Measurements from ENCODE around the gene EHF.
A peak's percentile ranks its signal among the peaks of the same experiment; 100 is the strongest.

The EHF gene

GRCh38 chr11:34626393-34626792 lies 5.5 kb downstream of the EHF start:
- DNase-seq = no peak

DNA sequence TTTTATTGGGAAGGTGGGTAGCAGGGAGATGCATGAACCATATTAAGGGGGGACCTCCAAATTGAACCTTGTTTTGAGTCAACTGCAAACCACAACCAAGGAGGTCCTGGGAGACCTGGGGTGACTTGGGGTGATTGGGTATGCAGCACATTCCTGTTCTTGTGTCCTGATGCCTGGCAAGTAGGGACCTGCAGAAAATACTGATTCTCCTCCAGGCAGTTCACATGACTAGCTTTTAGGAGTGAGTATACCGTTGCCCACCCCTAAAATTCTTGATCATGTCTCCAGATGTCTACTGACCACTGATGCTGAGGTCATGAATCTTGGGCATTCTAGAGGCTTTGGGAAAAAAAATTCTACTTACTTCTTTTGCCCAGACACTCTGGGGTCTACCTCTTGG lies 6.3 kb downstream of the EHF start:
- no peak for DNase-seq

DNA sequence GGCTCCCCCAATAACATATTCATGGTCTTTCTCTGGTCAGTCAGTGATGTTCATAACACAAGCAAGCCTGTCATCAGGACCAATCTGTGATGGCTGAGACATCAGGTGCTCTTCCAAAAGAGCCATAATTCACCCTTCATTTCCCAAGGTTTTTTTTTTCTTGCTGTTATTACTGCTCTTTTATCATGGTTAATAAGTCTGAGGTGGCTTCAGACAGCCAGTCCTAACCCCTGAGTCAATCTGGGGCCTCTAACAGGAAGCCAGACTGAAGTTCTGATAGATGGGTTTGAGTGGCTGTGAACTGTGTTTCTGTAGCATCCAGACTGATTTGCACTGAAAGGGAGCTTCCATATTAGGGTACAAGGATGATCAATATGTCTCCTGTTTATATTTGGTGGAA lies 8.8 kb downstream of the EHF start:
- no peak for DNase-seq

DNA sequence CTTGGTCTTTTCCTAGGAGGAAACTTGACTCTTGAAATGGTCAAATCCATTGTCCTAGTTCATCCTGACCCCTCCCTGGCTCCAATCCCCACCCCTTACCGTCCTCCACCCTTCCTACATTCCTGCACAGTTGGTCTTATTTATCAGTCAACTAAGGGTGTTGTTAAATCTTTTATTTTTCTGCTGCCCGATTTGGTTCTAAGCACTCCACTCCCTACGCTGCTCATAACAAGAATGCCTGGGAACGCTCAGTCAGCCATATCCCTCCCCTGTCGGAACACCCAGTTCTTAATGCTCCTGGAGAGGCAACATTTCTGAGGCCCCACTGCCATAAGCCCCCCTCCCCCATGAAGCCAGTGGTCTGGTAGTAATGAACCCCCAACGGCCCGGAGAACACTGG lies 9.7 kb downstream of the EHF start:
- no peak for DNase-seq

DNA sequence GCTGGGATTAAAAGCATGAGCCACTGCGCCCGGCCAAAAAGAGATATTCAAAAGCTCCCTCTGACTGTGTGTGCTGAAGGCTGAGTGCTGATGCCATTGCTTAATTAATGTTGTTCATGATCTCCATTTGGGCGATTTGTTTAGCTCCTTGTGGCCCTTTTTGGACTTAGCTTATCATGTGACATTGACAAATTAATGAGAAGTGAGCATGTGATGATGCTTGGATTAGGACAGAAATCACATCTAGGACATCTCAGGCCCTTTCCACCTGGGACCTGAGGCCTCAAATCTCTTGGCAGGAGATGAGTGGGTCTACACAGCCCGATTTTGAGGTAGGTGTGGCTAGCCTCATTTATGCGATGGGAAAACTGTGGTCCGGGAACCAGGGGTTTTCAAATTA lies 10.4 kb downstream of the EHF start:
- no peak for DNase-seq

- no peak for DNase-seq
Observed at GRCh38 chr11:34631737-34632104, 10.8 kb downstream of the EHF start.

- DNase-seq = no peak
Observed at GRCh38 chr11:34632105-34632791, 11.4 kb downstream of the EHF start.

DNA sequence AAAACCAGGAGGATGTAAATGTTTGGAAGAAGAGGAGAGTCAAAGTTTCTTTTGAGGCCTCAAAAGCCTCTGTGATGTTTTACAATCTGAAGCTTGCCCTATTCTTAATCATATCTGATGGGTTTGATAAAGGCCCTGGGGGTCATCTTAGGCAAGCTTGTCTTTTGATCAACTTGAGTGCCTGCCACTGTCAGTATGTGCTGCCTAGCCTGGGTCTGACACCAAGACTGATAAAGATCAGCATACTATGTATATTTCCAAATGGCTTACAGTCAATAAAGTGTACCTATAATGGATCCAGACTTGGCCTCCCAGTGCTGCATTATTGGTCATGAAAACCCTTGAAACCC lies 12.7 kb downstream of the EHF start:
- no peak for DNase-seq

DNA sequence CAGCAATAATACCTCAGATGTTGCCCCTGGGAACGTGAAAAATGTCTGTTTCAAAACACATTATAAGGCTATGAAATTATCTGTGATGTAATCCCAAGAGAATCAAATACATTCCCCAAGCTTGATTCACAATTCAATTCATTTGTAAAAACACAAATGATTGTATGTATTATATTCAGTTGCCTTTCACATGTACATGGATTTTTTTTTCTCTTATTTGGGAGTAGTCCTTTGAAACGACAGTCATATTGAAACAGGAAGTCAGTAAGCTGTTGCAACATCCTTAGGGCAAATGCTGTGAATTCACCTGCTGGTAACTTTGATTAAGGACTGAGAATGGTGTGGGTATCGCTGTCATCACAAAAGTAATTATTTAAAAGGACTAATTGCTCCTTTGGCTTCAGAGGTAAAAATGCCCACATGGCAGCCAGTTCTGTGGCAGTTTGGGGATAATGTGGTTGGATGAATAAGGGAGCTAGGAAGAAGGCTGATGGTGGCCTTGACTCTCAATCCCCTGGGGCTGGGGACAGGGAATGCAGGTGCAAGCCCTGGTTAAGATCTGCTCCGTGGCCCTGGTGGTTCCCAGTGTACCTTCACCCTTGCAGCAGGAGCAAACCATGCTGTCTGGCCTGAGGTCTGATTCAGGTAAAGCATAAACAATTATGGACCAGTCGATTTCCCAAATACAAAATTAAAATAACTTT lies 13.2 kb downstream of the EHF start:
- DNase-seq = peak; percentile 12

DNA sequence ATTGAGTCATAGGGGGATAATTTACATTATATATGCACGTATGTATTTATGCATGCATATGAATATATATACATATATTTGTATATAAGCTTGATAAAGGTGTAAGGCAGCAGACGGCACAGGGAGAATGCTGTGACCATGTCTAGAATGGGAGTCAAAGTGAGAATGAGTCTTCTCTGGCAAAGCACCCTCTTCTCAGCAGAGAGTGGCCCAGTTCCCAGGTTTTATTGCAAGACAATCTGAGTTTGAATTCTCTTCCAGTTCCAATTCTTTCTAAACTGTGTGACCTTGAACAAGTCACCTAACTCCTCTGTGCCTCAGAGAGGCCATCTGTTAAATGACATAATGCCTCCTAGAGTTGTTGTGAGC lies 13.8 kb downstream of the EHF start:
- DNase-seq = no peak

- DNase-seq = no peak
Observed at GRCh38 chr11:34636127-34636526, 15.2 kb downstream of the EHF start.

DNA sequence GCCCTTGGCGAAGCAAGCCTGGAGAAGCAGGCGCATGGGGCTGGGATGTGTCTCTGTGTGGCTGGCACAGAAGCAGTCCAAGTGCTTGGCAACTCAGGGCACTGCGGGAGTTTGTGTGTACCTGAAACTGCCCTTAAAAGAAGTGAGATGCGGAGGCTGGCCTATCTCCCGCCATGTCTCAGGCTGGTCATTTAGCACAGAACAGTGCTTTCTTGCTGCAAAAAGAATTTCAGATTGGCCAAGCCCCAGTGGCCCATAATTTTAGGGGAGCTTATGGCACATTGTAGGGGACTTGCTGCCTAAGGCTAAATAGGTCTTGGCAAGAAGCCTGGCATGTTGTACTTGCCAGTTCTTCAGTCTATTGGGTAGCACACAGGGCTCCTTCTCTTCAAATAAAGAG lies 16.4 kb downstream of the EHF start:
- no peak for DNase-seq

DNA sequence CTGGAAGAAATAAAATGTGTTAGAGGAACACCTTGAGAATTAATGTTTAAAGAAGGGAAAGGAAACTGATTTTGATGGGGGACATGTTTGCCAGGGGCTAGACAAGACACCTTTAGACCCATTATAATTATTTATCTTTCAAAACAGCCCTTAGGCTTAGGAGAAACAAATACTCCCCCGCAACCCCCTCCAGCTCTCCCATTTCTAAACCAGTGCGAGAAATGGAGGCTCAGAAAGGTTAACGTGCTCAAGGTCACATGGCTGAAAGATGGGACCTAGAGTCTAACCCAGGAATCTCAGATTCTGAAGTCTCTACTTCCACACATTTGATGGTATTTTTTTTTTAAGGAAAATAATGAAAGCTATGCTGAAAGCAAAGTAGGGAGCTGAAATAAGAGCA lies 18.0 kb downstream of the EHF start:
- DNase-seq = no peak

- no peak for DNase-seq
Observed at GRCh38 chr11:34639545-34639944, 18.7 kb downstream of the EHF start.

GRCh38 chr11:34640050-34640923 lies 19.4 kb downstream of the EHF start:
- no peak for DNase-seq

GRCh38 chr11:34640924-34641275 lies 20.0 kb downstream of the EHF start:
- no peak for DNase-seq

GRCh38 chr11:34641456-34641855 lies 20.6 kb downstream of the EHF start:
- DNase-seq = no peak

GRCh38 chr11:34642001-34642554 lies 21.2 kb downstream of the EHF start:
- DNase-seq = no peak

DNA sequence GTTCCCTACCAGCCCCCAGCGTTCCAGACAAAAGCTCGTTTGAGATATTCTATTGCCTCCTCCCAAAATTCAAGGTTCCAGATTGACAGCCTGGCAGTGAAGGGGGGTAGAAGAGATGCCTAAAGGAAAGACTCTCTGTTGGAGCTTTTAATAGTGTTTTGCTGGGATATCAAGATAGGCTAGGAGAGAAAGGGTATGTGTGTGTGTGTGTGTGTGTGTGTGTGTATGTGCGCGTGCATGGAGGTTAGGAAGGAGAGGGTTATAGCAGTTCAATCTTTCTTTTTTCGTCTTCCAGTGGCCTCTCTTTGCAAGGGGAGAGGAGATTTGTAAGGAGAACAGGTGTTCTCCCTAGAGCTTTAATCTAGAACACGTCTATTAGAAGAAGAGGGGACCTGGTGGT lies 22.0 kb downstream of the EHF start:
- DNase-seq = no peak

GRCh38 chr11:34643311-34643710 lies 22.4 kb downstream of the EHF start:
- DNase-seq = no peak

- no peak for DNase-seq
Observed at GRCh38 chr11:34643846-34644245, 23.0 kb downstream of the EHF start.

- no peak for DNase-seq
Observed at GRCh38 chr11:34644669-34645406, 23.9 kb downstream of the EHF start.

GRCh38 chr11:34646431-34646830 lies 25.5 kb downstream of the EHF start:
- no peak for DNase-seq
